D721Med (cell line): ENCODE data around the gene ANKRD2.
A peak's percentile ranks its signal among the peaks of the same experiment; 100 is the strongest.
"Not testable (repeated sequence)": the region's sequence is repeated elsewhere in the genome, so short reads cannot be mapped to it uniquely, and the experiment has no call there.

Experiments used
- DNase-seq: peaks from one replicate; pipeline ENCODE4 v3.0.0; 2011; ENCODE audit warnings: low spot score; ENCODE audit not compliant: insufficient read length
- FAIRE-seq: peaks from 2 replicates; lab custom pipeline; 2011; peaks lifted over from hg19 to GRCh38; lab: Jason Lieb, UNC
- CTCF ChIP-seq: IDR thresholded peaks from 2 replicates; pipeline ENCODE4 v1.5.1; 2012; ENCODE audit warnings: mild to moderate bottlenecking, control low read depth; ENCODE audit not compliant: insufficient read depth; ENCODE audit errors: missing control alignments

Gene ANKRD2

GRCh38 chr10:97572214-97572989 lies at the start of gene ANKRD2:
ANKRD2 (plus strand) TSS chr10:97572779; CDS start chr10:97572789, 10 bp downstream.
- DNase-seq (peak; percentile 60), FAIRE-seq (no peak)
- peak; percentile 71 for TF ChIP-seq CTCF

- TF ChIP-seq CTCF = no peak
- DNase-seq (no peak), FAIRE-seq (no peak)
These were observed 49.6 kb upstream of the ANKRD2 start for GRCh38 chr10:97522937-97523336.

GRCh38 chr10:97525086-97525485 lies 47.5 kb upstream of the ANKRD2 start:
- no peak for TF ChIP-seq CTCF
- DNase-seq (no peak), FAIRE-seq (no peak)

DNA sequence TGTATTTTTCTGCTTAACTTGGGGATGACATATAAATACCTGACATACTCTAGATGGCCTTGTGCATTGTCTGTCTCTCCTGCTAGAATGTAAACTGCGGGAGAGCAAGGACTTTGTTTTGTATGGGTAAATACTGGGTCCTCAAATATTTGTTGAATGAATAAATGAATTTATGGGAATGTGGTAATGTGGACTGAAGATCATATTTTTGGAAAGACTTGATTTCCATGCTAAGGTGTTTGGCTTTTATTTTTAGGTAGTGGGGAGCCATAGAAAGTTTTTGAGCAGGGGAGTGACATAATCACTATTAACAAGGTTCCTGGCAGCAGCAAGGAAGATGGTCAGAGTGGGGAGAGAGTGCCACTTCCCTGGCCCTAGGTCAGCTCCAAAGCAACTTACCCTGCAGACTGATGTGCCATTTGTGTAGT lies 46.9 kb upstream of the ANKRD2 start:
- FAIRE-seq (no peak), DNase-seq (no peak)
- no peak for TF ChIP-seq CTCF

- DNase-seq, FAIRE-seq: not testable (repeated sequence)
These were observed 43.7 kb upstream of the ANKRD2 start for GRCh38 chr10:97528876-97529275.

DNA sequence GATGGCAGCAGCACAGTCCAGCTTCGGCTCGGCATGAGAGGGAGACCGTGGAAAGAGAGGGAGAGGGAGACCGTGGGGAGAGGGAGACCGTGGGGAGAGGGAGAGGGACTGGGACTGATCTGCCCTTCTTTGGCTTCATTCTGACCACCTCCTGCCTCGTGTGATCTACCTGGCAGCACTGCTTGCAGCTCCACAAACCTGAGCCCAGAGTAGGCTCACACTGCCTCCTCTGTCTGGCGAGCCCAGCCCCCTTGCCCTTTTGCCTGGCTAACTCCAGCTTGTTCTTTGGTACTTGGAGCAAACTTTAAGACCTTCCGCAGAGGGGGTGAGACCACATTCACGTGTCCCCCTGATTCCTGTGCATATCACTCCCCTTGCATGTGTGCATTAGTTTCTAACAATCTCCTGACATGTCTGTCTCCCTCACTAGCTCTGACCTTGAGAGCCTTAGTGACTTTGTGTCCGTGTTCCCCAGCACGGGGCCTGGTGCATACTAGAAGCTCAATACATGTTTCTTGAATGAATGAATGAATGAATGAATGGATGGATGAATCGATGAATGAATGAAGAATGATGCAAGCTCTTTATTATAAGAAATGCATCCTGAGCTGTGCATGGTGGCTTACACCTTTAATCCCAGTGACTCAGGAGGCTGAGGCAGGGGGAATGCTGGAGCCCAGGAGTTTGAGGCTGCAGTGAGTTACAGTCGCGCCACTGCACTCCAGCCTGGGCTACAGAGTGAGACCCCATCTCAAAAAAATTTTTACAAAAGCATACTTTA lies 42.7 kb upstream of the ANKRD2 start:
- DNase-seq (no peak), FAIRE-seq (no peak)
- TF ChIP-seq CTCF = no peak

- DNase-seq (no peak), FAIRE-seq (no peak)
These were observed 41.1 kb upstream of the ANKRD2 start for GRCh38 chr10:97531401-97531986.

More at GRCh38 chr10:97531401-97531986, 41.1 kb upstream of the ANKRD2 start:
- no peak for TF ChIP-seq CTCF
